Activated T-cell treated with anti-CD3 and anti-CD28 coated beads, Interleukin-2, amount 50 U/mL, for 72 hours (primary cell): ENCODE results near the gene RNF121. TPM values are rescaled to one million over a fixed set of nuclear protein-coding genes. Genes with fewer than 3 reads are reported as not detected.
A peak's percentile ranks its signal among the peaks of the same experiment; 100 is the strongest.

Source experiments
- ATAC-seq, 2 donors: fragments of 150-1000 bp; cut with Tn5 transposase; replicated peaks in 1 of 2; 2 replicates each; pipeline ENCODE4 v1.10.0; 2021; ENCODE audit warnings: moderate library complexity in 2 of 2, mild to moderate bottlenecking in 1 of 2
- DNase-seq, 2 donors: peaks; one replicate each; pipeline ENCODE4 v3.0.0; 2021 to 2022; ENCODE audit warnings: mixed read lengths in 1 of 2
- H3K27ac Mint-ChIP-seq: one replicate; pipeline ENCODE4 v1.8.0; 2022; ENCODE audit warnings: mild to moderate bottlenecking, moderate library complexity, mixed read lengths
- H3K27me3 Mint-ChIP-seq: one replicate; pipeline ENCODE4 v1.8.0; 2022; ENCODE audit warnings: low read depth, mixed read lengths
- H3K36me3 Mint-ChIP-seq, 2 donors: one replicate each; pipeline ENCODE4 v1.8.0; 2022; ENCODE audit warnings: mixed read lengths in 2 of 2, mild to moderate bottlenecking in 1 of 2; ENCODE audit not compliant: insufficient read depth in 2 of 2
- H3K4me1 Mint-ChIP-seq: one replicate; pipeline ENCODE4 v1.8.0; 2022; ENCODE audit warnings: low read depth, mixed read lengths
- H3K4me3 Mint-ChIP-seq, 2 donors: one replicate each; pipeline ENCODE4 v1.8.0; 2022; ENCODE audit warnings: mild to moderate bottlenecking in 2 of 2, mixed read lengths in 2 of 2, moderate library complexity in 2 of 2
- H3K9me3 Mint-ChIP-seq, 2 donors: one replicate each; pipeline ENCODE4 v1.8.0; 2022; ENCODE audit warnings: mixed read lengths in 2 of 2
- total RNA-seq, 2 donors: library from RNA; stranded (reverse); gene quantifications; one replicate each; pipeline ENCODE4 v1.2.3, GENCODE V29; 2022

RNF121 gene
- total RNA-seq, 2 donors from 2014 or later, result 42.0 to 47.6 TPM

DNA sequence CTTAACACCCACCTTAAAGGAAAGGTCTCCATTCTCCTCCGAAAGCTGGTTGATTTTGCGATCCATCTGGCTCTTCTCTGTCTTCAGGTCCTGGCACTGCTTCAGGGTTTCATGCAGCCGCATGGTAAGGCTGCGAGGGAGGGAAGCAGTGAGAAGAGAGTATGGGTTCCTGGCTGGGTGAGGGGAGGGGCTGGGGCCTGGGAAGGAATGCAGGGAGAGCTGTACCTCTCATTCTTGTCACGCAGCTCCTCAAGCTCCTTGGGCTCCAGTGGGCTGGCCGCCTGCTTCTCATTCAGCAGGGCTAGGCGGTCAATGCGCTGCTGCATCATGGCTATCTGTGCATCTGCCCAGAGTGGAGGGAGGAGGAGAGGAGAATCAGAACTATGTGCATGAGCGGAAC, 89.3 kb downstream of the RNF121 start:
- H3K4me1 Mint-ChIP-seq, result peaks cover 7% of the 10 kb centered on the region
- no peaks in the 10 kb centered on the region for H3K27me3 Mint-ChIP-seq
- no peaks in the 10 kb centered on the region for H3K9me3 Mint-ChIP-seq
- no peak overlapping the region for H3K27ac Mint-ChIP-seq
- peaks cover 17 to 50% of the 10 kb centered on the region in 2 donors for H3K36me3 Mint-ChIP-seq
- no peak for DNase-seq
- ATAC-seq, result no peak
- H3K4me3 Mint-ChIP-seq, result no peak overlapping the region

DNA sequence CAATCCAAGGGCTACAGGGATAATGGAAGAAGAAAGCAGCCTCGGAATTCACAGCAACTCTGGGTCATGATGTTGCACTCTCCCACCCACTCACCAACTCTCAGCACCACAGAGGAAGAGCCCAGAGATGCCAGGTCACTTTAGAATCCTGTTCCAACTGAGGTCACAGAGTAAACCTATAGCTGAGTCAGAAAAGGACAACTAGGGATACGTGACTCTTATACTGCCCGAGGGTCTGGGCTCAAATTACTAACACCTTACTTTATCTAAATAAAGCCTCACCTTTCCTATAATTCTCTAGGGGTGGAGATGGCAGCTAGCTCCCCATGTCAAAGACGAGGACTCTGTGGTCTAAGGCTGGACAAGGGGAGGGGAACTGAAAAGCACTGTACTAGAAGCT, 94.5 kb downstream of the RNF121 start:
- ATAC-seq (no peak), DNase-seq (no peak)
- peaks cover 24% of the 10 kb centered on the region for H3K4me1 Mint-ChIP-seq
- H3K4me3 Mint-ChIP-seq, result no peak overlapping the region
- H3K27ac Mint-ChIP-seq, result no peak overlapping the region
- no peaks in the 10 kb centered on the region for H3K9me3 Mint-ChIP-seq
- H3K36me3 Mint-ChIP-seq, result peaks cover 14 to 33% of the 10 kb centered on the region in 2 donors
- no peaks in the 10 kb centered on the region for H3K27me3 Mint-ChIP-seq

- DNase-seq, result no peak
- peaks cover 12 to 29% of the 10 kb centered on the region in 2 donors for H3K36me3 Mint-ChIP-seq
- H3K9me3 Mint-ChIP-seq, result no peaks in the 10 kb centered on the region
- no peaks in the 10 kb centered on the region for H3K27me3 Mint-ChIP-seq
- peak overlapping the region; percentile 9 for H3K27ac Mint-ChIP-seq
- peaks cover 30% of the 10 kb centered on the region for H3K4me1 Mint-ChIP-seq
- no peak overlapping the region for H3K4me3 Mint-ChIP-seq
- no peak for ATAC-seq
These were observed 95.4 kb downstream of the RNF121 start for GRCh38 chr11:72024069-72024754.

- no peaks in the 10 kb centered on the region for H3K27me3 Mint-ChIP-seq
- no peak for ATAC-seq
- peaks cover 37% of the 10 kb centered on the region for H3K4me1 Mint-ChIP-seq
- peak overlapping the region; percentile 67 for H3K27ac Mint-ChIP-seq
- DNase-seq, result no peak
- no peak overlapping the region for H3K4me3 Mint-ChIP-seq
- peaks cover 3 to 22% of the 10 kb centered on the region in 2 donors for H3K36me3 Mint-ChIP-seq
- H3K9me3 Mint-ChIP-seq, result no peaks in the 10 kb centered on the region
These were observed 97.2 kb downstream of the RNF121 start for GRCh38 chr11:72026090-72026489.

GRCh38 chr11:72030472-72031045, 101.7 kb downstream of the RNF121 start:
- H3K27me3 Mint-ChIP-seq, result no peaks in the 10 kb centered on the region
- no peaks in the 10 kb centered on the region for H3K9me3 Mint-ChIP-seq
- H3K36me3 Mint-ChIP-seq, result peaks cover 2 to 18% of the 10 kb centered on the region in 2 donors
- DNase-seq (no peak), ATAC-seq (no peak)
- H3K4me1 Mint-ChIP-seq, result peaks cover 33% of the 10 kb centered on the region
- peak overlapping the region; percentile 72 for H3K27ac Mint-ChIP-seq
- no peak overlapping the region for H3K4me3 Mint-ChIP-seq

DNA sequence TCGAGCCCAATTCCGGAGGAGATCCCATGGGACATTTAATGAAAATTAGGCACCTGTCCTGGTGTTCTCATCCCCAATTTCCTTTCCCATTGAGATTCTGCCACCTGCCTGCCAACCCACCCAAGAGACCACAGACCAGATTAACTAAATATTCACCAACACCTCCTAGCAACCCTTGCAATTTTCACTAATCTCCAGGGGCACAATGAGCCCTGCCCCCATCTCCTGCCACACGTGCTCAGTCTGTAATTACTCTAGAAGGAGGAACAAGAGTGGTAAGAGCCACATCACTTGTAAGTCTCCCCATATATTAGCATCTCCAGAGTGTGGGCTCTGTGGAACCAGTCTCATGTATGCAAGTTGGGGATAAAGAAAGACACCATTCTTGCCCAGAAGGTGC, 107.8 kb downstream of the RNF121 start:
- H3K27me3 Mint-ChIP-seq, result no peaks in the 10 kb centered on the region
- H3K4me3 Mint-ChIP-seq, result no peak overlapping the region
- H3K36me3 Mint-ChIP-seq, result peaks cover 3 to 12% of the 10 kb centered on the region in 2 donors
- peaks cover 23% of the 10 kb centered on the region for H3K4me1 Mint-ChIP-seq
- no peak for DNase-seq
- no peak for ATAC-seq
- H3K27ac Mint-ChIP-seq, result no peak overlapping the region
- H3K9me3 Mint-ChIP-seq, result no peaks in the 10 kb centered on the region

DNA sequence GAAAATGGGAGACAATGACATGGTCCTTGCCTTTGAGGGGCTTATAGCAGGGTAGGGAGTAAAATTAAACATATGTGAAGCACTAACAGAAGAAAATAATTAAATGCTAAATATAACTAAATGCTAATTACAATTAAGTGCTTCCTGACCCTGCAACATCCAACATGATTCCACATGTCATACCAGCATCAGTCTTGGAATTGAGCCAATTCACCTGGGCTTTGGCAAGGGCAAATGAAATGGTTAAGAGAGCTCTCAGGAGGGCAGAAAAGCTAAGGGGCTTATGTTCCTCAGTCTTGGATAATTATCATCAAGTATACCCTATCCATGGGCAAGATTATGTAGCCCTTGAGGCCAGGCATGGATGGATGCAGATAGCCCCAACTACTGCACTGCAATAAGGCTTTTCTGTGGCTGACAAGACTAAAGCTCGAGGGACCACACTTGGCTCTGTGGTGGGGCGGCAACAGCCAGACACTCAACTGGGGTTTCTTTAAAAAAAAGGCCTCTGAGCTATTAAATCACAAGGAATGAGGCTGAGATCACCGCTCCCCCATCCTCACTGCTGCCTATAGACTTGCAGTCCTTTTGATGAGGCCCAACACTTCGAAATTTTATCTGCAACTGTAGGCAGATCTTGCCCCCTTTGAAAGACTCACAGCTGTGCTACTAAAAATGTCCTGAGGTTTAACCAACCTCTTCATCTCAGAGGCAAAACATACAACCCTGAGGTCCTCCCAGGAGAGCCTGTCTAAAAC, 108.9 kb downstream of the RNF121 start:
- no peaks in the 10 kb centered on the region for H3K9me3 Mint-ChIP-seq
- H3K4me3 Mint-ChIP-seq, result no peak overlapping the region
- H3K4me1 Mint-ChIP-seq, result peaks cover 33% of the 10 kb centered on the region
- no peak overlapping the region for H3K27ac Mint-ChIP-seq
- H3K27me3 Mint-ChIP-seq, result no peaks in the 10 kb centered on the region
- H3K36me3 Mint-ChIP-seq, result peaks cover 3 to 12% of the 10 kb centered on the region in 2 donors
- DNase-seq (no peak), ATAC-seq (no peak)

DNA sequence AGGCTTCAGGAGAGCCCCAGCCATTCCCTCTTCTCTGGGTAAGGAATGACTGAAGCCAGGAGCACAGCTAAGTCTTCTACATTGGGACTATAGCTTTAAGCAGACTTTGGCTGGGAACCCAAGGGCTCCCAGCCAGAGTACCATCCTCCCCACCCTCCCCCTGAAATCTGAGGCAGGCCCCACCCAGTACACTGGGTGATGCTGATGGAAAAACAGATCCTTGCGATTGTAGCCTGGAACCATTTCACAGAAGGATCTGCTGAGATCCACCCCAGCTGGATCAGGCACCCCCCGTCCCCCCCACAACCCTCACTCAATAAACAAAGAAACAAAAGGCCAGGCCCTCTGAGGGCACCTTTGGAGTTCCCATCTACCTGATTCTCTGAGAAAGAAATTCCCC, 109.6 kb downstream of the RNF121 start:
- DNase-seq (no peak), ATAC-seq (no peak)
- no peaks in the 10 kb centered on the region for H3K9me3 Mint-ChIP-seq
- H3K27ac Mint-ChIP-seq, result no peak overlapping the region
- H3K4me1 Mint-ChIP-seq, result peaks cover 38% of the 10 kb centered on the region
- no peak overlapping the region for H3K4me3 Mint-ChIP-seq
- H3K36me3 Mint-ChIP-seq, result peaks cover 3 to 12% of the 10 kb centered on the region in 2 donors
- H3K27me3 Mint-ChIP-seq, result no peaks in the 10 kb centered on the region

GRCh38 chr11:72039031-72039855, 110.4 kb downstream of the RNF121 start:
- H3K4me1 Mint-ChIP-seq, result peaks cover 38% of the 10 kb centered on the region
- H3K9me3 Mint-ChIP-seq, result no peaks in the 10 kb centered on the region
- H3K27me3 Mint-ChIP-seq, result no peaks in the 10 kb centered on the region
- DNase-seq, result peak in 1 of 2 donors; percentile 8
- H3K27ac Mint-ChIP-seq, result no peak overlapping the region
- no peak overlapping the region for H3K4me3 Mint-ChIP-seq
- no peak for ATAC-seq
- peaks cover 3 to 12% of the 10 kb centered on the region in 2 donors for H3K36me3 Mint-ChIP-seq

DNA sequence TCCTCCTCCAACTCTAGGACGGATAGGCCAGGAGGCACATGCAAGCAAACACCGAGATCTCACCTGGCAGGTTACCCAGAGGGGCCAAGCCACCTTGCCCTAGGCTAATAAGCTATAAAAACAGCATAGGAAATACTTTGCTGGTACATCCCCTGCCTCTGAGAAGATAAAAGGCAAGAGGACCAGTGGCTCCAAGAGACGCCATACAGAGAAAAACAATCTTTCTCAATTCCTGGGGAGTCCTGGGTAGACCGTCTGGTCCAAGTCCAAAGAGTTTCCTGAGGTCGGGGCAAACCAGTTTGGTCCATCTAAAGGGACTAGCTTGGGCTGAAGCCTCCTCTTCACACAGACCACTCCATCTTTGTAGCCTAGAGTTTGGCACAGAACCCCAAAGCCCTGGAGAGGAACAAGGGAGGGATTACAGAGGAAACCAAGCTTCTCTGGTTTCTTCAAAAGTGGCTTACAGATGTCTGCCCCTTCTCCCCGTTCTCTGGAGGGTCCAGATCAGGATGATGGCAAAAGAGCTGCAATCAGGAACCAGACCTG, 111.1 kb downstream of the RNF121 start:
- ATAC-seq (no peak), DNase-seq (peak in 1 of 2 donors; percentile 9)
- peaks cover 43% of the 10 kb centered on the region for H3K4me1 Mint-ChIP-seq

GRCh38 chr11:72040491-72041363, 111.9 kb downstream of the RNF121 start:
- peak; percentile 66 to 71 for DNase-seq
- H3K36me3 Mint-ChIP-seq, result peaks cover under 1 to 3% of the 10 kb centered on the region in 2 donors
- no peak overlapping the region for H3K27ac Mint-ChIP-seq
- no peak overlapping the region for H3K4me3 Mint-ChIP-seq
- no peaks in the 10 kb centered on the region for H3K9me3 Mint-ChIP-seq
- ATAC-seq, result peak; percentile 72 to 79
- no peaks in the 10 kb centered on the region for H3K27me3 Mint-ChIP-seq
- H3K4me1 Mint-ChIP-seq, result peaks cover 47% of the 10 kb centered on the region

More for the DNA sequence above, 111.1 kb downstream of the RNF121 start:
- no peak overlapping the region for H3K27ac Mint-ChIP-seq
- no peak overlapping the region for H3K4me3 Mint-ChIP-seq
- peaks cover 3 to 9% of the 10 kb centered on the region in 2 donors for H3K36me3 Mint-ChIP-seq
- H3K9me3 Mint-ChIP-seq, result no peaks in the 10 kb centered on the region
- no peaks in the 10 kb centered on the region for H3K27me3 Mint-ChIP-seq
